Stimulated activated CD4-positive, alpha-beta T cell treated with anti-CD3 and anti-CD28 coated beads, Interleukin-1b, Interleukin-23, amount 100 ng/mL, for 48 hours (primary cell): ENCODE measurements around the gene SMAD6.
"Not testable (repeated sequence)": the region's sequence is repeated elsewhere in the genome, so short reads cannot be mapped to it uniquely, and the experiment has no call there.

Source experiments
- DNase-seq: peaks from one replicate; pipeline ENCODE4 v3.0.0-alpha.2; 2020

Gene SMAD6

GRCh38 chr15:66743703-66744536 is 41.9 kb downstream of the SMAD6 start:
- DNase-seq = no peak

- DNase-seq = no peak
Measured at GRCh38 chr15:66744610-66745279, 42.7 kb downstream of the SMAD6 start.

DNA sequence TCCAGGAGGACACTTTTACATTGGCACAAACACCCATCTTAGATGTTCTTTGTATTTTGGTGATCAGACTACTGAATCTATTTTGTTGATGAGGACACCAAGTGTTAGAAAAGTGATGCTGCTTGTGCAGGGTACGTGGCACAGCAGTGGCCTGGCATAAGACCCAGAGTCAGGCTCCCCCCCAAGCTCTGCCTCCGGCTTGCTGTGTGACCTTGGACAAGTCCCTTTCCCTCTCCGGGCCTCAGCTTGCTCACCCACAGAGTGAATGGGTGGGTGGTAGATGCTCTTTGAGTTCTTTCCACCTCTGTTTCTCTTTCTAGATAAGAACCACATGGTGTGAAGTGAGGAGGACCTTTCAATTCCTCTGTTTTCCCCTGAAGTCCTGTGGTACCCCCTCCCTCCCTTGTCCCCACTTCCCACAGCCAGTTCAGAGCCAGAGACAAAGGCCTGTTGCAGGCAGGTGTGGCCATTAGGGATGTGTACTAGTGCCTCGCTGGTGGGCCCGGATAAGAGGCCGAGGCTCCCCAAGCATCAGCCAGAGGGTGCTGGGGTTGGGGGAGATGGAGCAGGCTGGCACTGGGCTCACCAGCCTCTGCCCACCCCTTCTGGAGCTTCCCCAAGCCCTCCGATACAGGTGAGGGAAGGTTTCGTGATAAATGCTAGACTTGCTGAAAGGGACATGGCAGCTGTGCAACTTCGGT is 43.6 kb downstream of the SMAD6 start:
- DNase-seq = no peak

DNA sequence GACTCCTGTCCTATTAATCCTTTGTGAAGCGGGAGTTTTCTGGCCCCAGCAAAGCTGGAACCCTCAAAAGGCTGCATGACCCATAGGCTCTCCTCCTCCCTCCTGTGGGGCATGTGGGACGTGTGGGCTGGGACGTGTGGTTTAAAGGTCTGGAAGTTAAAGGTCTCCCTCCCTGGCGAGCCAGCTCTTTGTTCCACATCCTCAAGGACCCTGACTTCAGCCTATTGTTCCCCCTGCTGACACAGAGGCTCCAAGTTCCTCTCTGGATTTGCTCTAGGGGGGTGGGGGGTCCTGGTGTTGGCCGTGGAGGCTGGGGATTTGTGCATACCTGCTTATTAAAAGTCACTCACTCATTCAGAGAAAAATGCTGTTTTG is 44.2 kb downstream of the SMAD6 start:
- DNase-seq = no peak

DNA sequence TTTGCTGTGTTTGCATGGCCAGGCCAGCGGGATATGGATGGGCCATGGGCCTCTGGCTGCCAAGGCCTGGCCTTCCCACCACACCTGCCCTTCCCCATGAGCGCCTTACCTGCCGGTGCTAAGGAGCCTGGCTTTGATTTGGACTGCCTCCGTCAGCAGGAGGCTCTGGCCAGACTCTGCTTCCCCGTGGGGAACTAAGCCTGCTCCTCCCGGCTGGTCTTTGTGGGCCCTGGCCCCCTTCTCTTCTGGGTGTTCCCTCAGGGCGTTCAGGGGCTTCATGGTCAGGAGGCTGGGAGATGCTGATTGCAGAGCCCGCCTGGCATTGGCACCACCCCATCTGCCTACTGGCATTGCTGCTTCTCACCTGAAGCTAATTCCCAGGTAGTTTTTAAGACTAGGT is 45.2 kb downstream of the SMAD6 start:
- DNase-seq = no peak

DNA sequence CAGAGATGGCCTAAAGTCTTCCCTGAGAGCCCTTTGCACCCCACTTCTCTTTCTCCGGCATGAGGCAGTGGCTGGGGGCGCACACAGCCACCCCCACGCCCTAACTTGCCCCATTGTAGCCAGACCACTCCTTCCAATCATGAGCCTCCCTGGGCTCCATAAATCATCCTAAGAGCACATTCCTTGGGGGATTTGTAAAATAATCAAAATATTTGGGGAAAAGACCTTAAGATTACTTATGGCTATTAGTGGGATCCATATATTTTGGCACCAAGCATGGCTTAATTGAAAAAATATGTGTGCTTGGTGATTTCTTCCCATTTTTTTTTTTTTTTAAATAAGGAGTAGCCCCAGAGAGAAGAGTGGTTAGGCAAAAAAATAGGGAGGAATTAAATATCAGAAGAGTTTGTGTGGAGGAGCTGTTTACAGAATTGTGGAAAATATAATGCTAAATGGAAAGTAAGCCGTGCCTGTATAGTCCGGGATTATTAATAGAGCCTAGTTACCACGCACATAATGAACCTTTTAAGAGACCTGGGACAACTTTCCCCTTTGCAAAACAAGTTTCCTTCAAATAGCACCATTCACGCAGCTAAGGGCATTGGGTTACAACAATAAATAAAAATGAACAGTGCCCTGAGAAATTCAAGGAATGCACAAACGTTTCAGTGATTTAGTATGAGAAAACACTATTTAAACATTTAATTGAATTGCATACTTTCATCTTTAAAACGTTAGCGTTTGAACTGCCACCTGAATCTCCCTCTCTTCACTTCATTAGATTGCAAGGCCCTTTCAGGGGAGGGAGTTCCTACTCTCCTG is 46.1 kb downstream of the SMAD6 start:
- no peak for DNase-seq

- DNase-seq = no peak
Measured at GRCh38 chr15:66748708-66749035, 46.6 kb downstream of the SMAD6 start.

- DNase-seq = no peak
Measured at GRCh38 chr15:66749841-66750575, 48.0 kb downstream of the SMAD6 start.

DNA sequence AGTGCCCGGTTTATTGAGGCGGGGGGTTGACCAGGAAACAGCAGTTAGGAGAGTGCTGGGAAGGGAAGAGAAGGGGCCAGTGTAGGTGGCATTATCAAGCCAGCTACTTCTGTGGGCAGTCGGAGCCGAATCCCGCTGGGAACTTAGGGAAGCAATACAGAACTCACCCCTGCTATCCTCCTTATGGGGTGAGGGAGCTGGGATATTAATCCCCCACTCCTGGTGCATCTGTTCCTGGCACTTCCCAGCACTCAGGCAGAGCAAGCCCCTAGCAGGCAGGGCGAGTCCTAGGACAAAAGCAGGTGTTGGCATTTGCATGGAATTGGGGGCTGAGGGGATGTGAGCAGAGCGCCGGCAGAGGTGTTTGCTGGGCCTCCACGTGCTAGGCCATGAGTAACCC is 48.6 kb downstream of the SMAD6 start:
- no peak for DNase-seq

- no peak for DNase-seq
Measured at GRCh38 chr15:66751579-66751978, 49.5 kb downstream of the SMAD6 start.

DNA sequence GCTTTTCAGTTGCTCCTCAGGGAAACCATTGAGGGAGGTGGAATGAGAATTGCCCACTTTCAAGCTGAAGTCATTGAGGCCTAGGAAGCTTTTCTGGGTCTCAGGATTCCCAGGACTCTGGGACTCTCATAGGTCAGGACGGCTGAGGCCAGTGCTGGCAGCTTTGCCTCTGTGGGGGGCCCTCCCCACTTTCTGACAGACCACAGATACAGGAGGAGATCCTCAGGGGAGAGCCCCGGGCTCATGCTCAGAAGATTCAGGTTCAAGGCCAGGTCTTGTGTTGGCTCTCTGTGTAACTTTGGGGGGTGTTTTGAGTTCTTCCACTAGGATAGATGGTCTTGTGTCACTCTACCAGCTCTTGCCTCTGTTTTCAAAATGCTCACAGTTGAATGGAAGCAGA is 50.0 kb downstream of the SMAD6 start:
- no peak for DNase-seq

- no peak for DNase-seq
Measured at GRCh38 chr15:66753687-66754377, 51.8 kb downstream of the SMAD6 start.

DNA sequence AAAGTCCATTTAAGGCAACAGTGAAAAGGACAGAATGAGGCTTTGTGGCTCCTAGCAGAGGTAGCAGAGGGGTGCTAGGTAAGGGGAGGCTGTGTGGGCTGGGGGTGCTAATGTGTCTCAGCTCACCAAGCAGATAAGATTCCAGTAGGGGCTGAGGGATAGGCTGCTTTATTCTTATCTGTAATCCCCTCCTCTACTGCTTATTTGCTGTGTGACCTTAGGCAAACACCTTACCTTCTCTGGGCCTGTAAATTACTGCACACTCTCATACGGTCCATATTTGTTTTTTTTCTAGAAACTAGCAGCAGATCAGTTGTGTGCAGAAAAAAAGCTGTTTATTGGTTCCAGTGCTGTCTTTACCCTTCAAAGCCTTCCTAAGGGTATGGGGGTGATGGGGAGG is 52.8 kb downstream of the SMAD6 start:
- DNase-seq = no peak

DNA sequence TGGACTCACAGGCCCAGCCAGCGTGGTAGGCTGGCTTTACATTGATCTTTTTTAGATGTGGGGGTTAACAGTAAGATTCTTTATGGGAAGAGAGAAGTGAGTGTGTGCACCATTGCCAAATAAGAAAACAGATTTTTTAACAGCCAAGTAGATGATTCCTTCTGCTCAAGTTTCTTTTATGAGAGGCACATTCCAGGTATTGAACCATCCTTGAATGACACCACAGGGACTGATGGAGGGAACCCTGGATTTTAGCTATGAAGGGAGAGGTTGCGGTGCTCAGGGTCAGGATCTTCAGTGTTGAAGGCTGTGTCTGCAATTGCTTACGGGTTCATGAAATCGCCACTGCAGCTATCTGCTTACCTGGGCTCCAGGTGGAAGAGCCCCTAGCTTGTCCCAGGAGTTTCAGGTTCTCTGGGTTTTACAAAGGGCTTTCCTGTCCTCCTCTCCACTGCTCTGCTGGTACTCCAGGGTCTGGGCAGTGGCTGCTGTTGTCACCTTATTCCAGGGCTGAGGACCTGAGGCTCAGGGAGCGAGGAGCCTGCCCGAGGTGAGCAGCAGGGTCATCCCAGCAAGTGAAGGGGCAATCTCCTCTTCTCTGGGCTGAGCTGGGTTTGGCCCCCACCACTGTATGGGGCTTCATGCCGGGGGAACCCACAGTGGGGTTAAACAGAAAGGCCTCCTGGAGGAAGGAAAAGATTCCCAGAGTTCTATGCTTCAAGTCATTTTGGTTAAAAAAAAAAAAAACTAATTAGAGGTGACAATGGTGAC is 53.4 kb downstream of the SMAD6 start:
- DNase-seq = no peak

- DNase-seq = no peak
Measured at GRCh38 chr15:66756295-66756694, 54.3 kb downstream of the SMAD6 start.

GRCh38 chr15:66757030-66757429 is 55.0 kb downstream of the SMAD6 start:
- no peak for DNase-seq

GRCh38 chr15:66757521-66757920 is 55.5 kb downstream of the SMAD6 start:
- no peak for DNase-seq

DNA sequence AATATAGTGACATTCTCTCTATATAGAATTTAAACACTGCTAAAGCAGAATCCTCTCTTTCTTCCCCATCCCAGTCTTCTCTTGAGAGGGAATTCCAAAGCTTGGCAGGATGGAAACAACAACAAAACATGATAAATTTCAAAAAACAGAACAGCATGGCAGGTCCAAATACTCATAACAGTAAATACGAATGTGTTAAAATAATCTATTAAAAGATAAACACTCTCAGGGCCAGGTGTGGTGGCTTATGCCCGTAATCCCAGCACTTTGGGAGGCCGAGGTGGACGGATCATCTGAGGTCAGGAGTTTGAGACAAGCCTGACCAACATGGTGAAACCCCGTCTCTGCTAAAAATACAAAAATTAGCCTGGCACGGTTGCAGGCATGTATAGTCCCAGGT is 56.2 kb downstream of the SMAD6 start:
- DNase-seq = not testable (repeated sequence)

DNA sequence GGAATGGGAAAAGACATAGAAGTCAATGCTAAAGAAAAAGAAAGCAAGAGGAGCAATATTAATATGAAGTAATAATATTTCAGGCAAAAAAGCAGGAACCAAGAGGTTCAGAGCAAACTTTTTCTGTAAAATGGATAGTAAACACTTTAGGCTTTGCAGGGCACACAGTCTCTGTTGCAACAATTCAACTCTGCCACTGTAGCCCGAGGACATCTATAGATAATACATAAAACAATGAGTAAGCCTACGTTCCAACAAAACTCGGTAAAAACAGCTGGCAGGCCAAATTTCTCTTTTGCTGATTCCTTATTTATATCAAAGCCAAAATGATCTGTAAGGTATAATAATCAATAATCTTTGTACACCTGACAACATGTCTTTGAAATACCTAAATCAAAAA is 56.8 kb downstream of the SMAD6 start:
- DNase-seq = no peak

DNA sequence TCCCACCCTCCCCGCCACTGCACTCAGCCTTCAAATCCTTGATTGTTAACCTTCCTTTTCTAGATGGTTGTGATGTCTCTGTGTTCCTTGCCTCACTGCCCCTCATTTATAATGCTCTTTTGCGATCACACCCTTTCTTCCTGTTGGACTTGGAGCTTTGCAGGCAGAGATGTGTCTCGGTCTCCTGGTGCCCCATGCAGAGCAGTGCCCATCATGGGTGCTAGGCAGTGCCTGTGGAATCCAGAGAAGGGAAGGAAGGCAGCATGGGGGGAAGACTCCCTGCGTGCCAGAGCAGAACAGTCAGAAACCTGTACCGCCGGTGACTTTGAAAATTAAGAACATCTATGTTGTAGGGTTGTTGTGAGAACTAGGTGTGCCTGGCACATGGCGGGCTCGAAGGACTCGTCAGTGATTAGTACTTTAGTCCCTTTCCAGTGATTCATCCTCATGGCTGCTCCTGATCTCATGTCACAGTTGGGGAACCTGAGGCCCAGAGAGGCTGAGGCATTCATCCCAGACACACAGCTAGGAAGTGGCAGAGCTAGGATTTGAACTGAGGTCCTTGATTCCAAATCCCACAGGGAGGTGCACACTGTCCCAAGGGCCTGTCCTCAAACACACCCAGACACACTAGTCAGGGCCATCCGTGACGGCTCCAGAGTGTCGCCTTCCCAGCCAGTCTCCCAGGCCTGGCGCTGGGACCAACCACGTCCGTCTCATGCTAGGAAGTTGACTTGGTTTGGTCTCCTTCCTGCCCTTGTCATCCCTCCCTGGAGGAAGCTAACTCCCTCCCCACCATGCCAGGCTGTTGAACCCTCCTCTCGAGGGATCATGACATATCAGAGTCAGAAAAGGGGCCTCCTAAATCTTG is 58.3 kb downstream of the SMAD6 start:
- no peak for DNase-seq
